Bronchial epithelial cell (primary cell): ENCODE results near the gene ZNF69. TPM values are rescaled to one million over a fixed set of nuclear protein-coding genes. Genes with fewer than 3 reads are reported as not detected.
"Not testable (repeated sequence)": the region's sequence is repeated elsewhere in the genome, so short reads cannot be mapped to it uniquely, and the experiment has no call there.

Experiments
- DNase-seq: peaks from one replicate; pipeline ENCODE4 v3.0.0-alpha.2; 2010; ENCODE audit warnings: low read depth
- FAIRE-seq: peaks from 2 replicates; lab custom pipeline; 2011; peaks lifted over from hg19 to GRCh38; lab: Jason Lieb, UNC
- H3K27me3 ChIP-seq: 2 replicates; pipeline ENCODE4 v1.5.1; 2011; ENCODE audit warnings: low read length; ENCODE audit not compliant: control insufficient read depth, insufficient read depth
- H3K36me3 ChIP-seq: 2 replicates; pipeline ENCODE4 v1.5.1; 2011; ENCODE audit warnings: low read length; ENCODE audit not compliant: control insufficient read depth, insufficient read depth
- H3K4me3 ChIP-seq: 2 replicates; pipeline ENCODE4 v1.5.1; 2011; ENCODE audit warnings: mild to moderate bottlenecking, low read depth, low read length, control low read depth
- total RNA-seq: library from RNA; depleted of rRNA; stranded (reverse); fragments of >200 nt; gene quantifications from 2 replicates; pipeline ENCODE4 v1.2.1, GENCODE V29; 2014
- TF ChIP-seq, protein P1 (sequence below): IDR thresholded peaks from 2 replicates; pipeline ENCODE4 v1.5.1; 2011; ENCODE audit warnings: mild to moderate bottlenecking, moderate library complexity, low read length, control low read depth, inconsistent platforms; ENCODE audit not compliant: insufficient read depth, severe bottlenecking

ZNF69 gene
- total RNA-seq, 1 donor from 2014 or later, result 0.26 TPM

DNA sequence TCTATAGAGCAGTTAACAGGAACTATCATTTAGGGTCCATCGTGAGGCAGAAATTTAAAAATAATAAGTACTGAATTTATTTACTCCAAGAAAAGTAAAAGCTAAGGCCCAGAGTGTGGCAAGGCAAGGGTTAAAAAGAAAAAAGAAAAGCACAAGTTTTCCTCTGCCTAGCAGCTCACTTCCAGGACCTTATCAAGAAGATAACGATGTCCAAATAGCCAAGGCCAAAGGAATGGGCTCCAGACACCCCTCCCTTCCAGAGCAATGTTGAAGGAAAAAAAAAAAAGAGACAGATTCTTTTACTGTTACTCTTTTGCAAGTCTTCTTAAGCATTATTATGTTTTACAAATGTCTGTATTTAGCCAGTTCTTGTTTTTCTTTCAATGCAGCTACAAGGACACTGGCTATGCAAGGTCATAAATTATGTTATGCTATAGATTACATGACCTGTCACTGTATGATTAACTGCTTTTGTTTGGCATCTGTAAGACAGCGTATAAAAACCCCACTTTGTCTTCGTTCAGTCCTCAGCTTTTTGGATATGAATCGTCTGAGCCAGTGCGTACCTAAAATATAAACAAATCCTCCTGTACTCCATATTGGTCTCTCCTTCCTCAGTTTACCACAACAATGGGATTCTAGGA, 34.4 kb downstream of the ZNF69 start:
- DNase-seq (no peak), FAIRE-seq (no peak)
- Histone ChIP-seq H3K4me3 (no peak overlapping the region), H3K36me3 (no peaks in the 10 kb centered on the region), H3K27me3 (no peaks in the 10 kb centered on the region)
- TF ChIP-seq, protein P1, sequence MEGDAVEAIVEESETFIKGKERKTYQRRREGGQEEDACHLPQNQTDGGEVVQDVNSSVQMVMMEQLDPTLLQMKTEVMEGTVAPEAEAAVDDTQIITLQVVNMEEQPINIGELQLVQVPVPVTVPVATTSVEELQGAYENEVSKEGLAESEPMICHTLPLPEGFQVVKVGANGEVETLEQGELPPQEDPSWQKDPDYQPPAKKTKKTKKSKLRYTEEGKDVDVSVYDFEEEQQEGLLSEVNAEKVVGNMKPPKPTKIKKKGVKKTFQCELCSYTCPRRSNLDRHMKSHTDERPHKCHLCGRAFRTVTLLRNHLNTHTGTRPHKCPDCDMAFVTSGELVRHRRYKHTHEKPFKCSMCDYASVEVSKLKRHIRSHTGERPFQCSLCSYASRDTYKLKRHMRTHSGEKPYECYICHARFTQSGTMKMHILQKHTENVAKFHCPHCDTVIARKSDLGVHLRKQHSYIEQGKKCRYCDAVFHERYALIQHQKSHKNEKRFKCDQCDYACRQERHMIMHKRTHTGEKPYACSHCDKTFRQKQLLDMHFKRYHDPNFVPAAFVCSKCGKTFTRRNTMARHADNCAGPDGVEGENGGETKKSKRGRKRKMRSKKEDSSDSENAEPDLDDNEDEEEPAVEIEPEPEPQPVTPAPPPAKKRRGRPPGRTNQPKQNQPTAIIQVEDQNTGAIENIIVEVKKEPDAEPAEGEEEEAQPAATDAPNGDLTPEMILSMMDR, result no peak

DNA sequence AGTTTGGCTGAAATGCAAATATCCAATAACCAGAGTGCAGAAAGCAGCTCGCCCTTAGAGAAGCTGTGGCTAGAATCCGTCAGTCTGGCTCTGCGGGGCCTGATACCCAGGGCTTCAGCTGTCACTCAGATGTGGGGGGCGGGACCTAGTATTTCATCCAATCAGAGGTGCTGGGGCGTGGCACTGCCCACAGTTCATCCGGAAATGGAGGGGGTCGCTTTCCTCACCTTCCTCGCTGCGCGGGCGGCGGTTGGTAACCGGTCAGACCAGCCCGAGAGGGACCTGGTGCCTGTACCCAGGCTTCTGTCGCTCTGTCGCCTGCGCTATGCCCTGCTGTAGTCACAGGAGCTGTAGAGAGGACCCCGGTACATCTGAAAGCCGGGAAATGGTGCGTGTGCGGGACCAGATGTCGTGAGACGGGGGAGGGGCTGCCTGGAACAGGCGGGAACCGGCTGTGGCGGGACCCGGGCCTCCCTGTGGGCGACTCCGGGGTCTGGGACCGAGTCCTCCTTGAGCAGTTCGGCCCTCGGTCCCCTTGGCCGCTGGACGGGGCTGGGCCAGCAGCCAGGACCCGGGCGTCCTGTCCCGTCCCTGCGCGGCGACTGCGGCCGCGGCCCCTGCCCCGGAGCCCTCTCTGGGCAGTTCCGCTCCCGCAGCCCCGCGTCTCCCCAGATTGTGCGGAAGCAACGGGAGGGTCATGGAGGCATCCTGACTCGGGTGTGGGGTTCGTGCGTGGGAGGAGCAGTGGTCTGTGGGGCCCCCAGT, 37.5 kb downstream of the ZNF69 start, which contains the start of gene ZNF700:
Gene ZNF700, plus strand, starts transcription at position 222 of the 765 bp plus-strand sequence. Its CDS starts 104 bp downstream, at position 326.
- H3K4me3 ChIP-seq, result peak within 1 kb of the TSS; percentile 85
- DNase-seq, result peak; percentile 84
- peaks cover 1% of the 10 kb centered on the region for H3K36me3 ChIP-seq
- no peak for FAIRE-seq
- H3K27me3 ChIP-seq, result no peaks in the 10 kb centered on the region
- TF ChIP-seq, protein P1, result no peak

DNA sequence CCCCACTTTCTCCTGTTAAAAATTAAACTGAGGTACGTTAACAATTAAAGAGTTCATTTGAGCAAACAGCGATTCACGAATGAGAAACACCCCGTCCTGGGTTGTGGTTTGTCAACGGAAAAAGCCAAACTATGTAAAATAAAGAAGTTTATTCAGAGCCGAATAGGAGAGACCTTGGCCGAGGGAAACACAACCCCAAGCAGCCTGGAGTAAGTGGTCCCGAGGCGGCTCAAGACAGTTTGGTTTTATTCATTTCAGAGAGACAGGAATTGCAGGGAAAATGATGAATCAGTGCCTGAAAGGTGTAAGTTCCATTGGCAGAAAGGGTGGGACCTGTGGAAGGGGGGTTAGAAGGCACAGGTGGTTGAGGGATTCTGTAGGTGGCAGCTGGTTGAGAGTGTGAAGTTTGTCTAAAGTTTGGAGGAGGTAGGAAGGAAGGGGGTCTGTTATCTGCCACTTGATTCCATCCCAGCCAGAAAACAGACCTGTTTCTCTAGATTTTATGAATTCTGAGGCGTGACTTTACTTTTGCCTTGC, 38.1 kb downstream of the ZNF69 start:
- not testable (repeated sequence) for H3K36me3 ChIP-seq, H3K27me3 ChIP-seq, FAIRE-seq, DNase-seq
- peak overlapping the region; percentile 85 for H3K4me3 ChIP-seq

DNA sequence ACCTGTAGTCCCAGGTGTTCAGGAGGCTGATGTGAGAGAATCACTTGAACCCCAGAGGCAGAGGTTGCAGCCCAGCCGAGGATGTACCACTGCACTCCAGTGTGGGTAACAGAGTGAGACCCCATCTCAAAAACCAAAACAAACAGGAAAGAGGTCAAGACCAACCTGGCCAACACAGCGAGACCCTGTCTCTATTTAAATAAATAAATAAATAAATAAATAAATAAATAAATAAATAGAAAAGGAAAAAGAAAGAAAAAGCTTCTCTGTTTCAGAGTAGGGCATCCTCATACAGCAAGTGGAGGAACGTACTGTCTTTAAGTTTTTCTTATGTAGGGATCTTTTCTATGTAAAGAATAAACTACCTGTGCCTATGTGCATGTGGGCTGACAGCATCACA, 39.6 kb downstream of the ZNF69 start:
- no peak for FAIRE-seq
- TF ChIP-seq, protein P1, result no peak
- H3K4me3 ChIP-seq, result no peak overlapping the region
- no peaks in the 10 kb centered on the region for H3K27me3 ChIP-seq
- DNase-seq, result no peak
- peaks cover 1% of the 10 kb centered on the region for H3K36me3 ChIP-seq

DNA sequence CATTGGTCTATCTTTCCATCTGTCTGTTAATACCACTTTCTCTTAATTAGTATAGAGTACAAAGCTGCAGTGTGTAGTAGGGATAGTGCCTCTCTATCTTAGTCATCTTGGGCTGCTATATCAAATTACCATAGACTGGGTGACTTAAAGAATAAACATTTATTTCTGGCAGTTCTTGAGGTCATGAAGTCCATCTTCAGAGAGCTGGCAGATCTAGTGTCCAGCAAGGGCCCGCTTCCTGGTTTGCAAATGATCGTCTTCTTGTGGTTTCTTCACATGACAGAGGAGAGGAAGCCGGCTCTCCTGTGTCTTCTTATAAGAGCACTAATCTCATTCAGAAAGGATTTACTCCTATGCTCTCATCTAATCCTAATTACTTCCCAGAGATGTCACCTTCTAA, 43.5 kb downstream of the ZNF69 start:
- TF ChIP-seq, protein P1, result no peak
- FAIRE-seq, result no peak
- Histone ChIP-seq H3K27me3 (no peaks in the 10 kb centered on the region), H3K4me3 (no peak overlapping the region), H3K36me3 (peaks cover 1% of the 10 kb centered on the region)
- no peak for DNase-seq

DNA sequence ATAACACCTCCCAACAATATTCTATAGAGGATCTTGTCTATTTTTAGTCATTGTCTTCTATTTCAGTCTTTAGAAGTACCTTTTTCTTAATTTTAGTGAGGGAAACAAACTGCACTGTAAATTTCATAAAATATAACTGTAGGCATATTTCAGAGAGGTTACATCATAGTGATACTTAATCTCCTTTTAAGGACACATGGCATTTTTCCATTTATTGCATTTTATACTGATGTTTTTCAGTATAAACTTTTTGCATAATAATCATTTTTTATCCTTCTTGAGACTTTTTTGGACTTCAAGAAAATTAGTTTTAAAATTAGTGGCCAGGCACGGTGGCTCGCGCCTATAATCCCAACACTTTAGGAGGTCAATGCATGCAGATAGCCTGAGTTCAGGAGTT, 43.9 kb downstream of the ZNF69 start:
- FAIRE-seq, result no peak
- peaks cover 1% of the 10 kb centered on the region for H3K36me3 ChIP-seq
- TF ChIP-seq, protein P1, result no peak

DNA sequence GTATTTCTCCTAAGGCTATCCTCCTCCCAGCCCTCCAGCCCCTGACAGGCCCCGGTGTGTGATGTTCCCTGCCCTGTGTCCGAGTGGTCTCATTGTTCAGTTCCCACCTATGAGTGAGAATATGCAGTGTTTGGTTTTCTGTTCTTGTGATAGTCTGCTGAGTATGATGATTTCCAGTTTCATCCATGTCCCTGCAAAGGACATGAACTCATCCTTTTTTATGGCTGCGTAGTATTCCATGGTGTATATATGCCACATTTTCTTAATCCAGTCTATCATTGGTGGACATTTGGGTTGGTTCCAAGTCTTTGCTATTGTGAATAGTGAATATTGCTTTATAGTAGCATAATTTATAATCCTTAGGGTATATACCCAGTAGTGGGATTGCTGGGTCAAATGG, 48.2 kb downstream of the ZNF69 start:
- not testable (repeated sequence) for H3K36me3 ChIP-seq, H3K4me3 ChIP-seq, FAIRE-seq, H3K27me3 ChIP-seq, DNase-seq

More for the DNA sequence above, 43.9 kb downstream of the ZNF69 start:
- no peak overlapping the region for H3K4me3 ChIP-seq
- no peak for DNase-seq
- no peaks in the 10 kb centered on the region for H3K27me3 ChIP-seq

DNA sequence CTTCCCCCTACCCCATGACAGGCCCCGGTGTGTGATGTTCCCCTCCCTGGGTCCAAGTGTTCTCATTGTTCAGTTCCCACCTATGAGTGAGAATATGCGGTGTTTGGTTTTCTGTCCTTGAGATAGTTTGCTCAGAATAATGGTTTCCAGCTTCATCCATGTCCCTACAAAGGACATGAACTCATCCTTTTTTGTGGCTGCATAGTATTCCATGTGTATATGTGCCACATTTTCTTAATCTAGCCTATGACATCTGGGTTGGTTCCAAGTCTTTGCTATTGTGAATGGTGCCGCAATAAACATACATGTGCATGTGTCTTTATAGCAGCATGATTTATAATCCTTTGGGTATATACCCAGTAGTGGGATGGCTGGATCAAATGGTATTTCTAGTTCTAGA, 50.8 kb downstream of the ZNF69 start:
- DNase-seq, FAIRE-seq, H3K27me3 ChIP-seq, H3K36me3 ChIP-seq, H3K4me3 ChIP-seq: not testable (repeated sequence)
